Endothelial cell of umbilical vein (primary cell): ENCODE data around the gene SLC22A4.
A peak's percentile ranks its signal among the peaks of the same experiment; 100 is the strongest.

Source experiments
- CTCF ChIP-seq, 2 donors: IDR thresholded peaks; 1 replicate in 1 of 2; 2 replicates in 1 of 2; pipeline ENCODE4 v1.5.1; 2011; ENCODE audit warnings: low read length in 2 of 2, mild to moderate bottlenecking in 2 of 2, moderate library complexity in 2 of 2, control low read depth in 1 of 2, inconsistent platforms in 1 of 2, low read depth in 1 of 2; ENCODE audit not compliant: insufficient read depth in 1 of 2; ENCODE audit errors: extremely low read depth in 1 of 2
- EZH2 ChIP-seq: IDR thresholded peaks from 2 replicates; pipeline ENCODE4 v1.6.1; 2012; ENCODE audit warnings: borderline replicate concordance, low read depth, mild to moderate bottlenecking, moderate library complexity, low read length, inconsistent platforms; ENCODE audit not compliant: severe bottlenecking
- FOS ChIP-seq: IDR thresholded peaks from 2 replicates; pipeline ENCODE4 v1.6.1; 2011; ENCODE audit warnings: mild to moderate bottlenecking, low read length, moderate library complexity, borderline replicate concordance; ENCODE audit not compliant: insufficient read depth
- GATA2 ChIP-seq: IDR thresholded peaks from 2 replicates; pipeline ENCODE4 v1.7.0; 2011; ENCODE audit warnings: low read depth, mild to moderate bottlenecking, moderate library complexity, mixed read lengths, low read length; ENCODE audit not compliant: insufficient read length, insufficient read depth
- POLR2A ChIP-seq: IDR thresholded peaks from 2 replicates; pipeline ENCODE4 v1.6.1; 2012; ENCODE audit warnings: low read depth, mild to moderate bottlenecking, control low read depth, low read length
- POLR2AphosphoS5 ChIP-seq: IDR thresholded peaks from 2 replicates; pipeline ENCODE4 v1.6.1; 2012; ENCODE audit warnings: low read depth, mild to moderate bottlenecking, control low read depth, low read length, moderate library complexity; ENCODE audit not compliant: insufficient read depth

GRCh38 chr5:132265336-132266030, 28.7 kb upstream of the SLC22A4 start:
- peak; percentile 29 for TF ChIP-seq POLR2AphosphoS5
- no peak for TF ChIP-seq POLR2A
- peak in 1 of 2 donors; percentile 7 for TF ChIP-seq CTCF (IDR thresholded peaks at IDR 0.05; ENCODE audit: extremely low read depth in 1 of 2, insufficient read depth in 1 of 2, low read depth in 1 of 2, low read length in 2 of 2)
- no peak for TF ChIP-seq FOS
- TF ChIP-seq EZH2, result no peak
- TF ChIP-seq GATA2, result no peak
